Adrenal gland (tissue), 12 donors: Measurements from ENCODE around the gene SLC44A5. TPM values are rescaled to one million over a fixed set of nuclear protein-coding genes. Genes with fewer than 3 reads are reported as not detected.

Experiments used
- DNase-seq, 7 donors: peaks; one replicate each; pipeline ENCODE4 v3.0.0-alpha.2; 2019 to 2020
- H3K27ac ChIP-seq, 5 donors: fragments of 200-600 bp; sonication (generic) in 4 of 5; 1 replicate in 3 of 5; 2 replicates in 2 of 5; pipeline versions ENCODE4 v1.5.1 to v1.8.0; 2016 to 2020; ENCODE audit warnings: mild to moderate bottlenecking in 1 of 5
- H3K27me3 ChIP-seq: fragments of 200-600 bp; 2 replicates; pipeline ENCODE4 v1.8.0; 2021
- H3K36me3 ChIP-seq, 2 donors: fragments of 200-600 bp; replicated peaks in 1 of 2; 1 replicate in 1 of 2; 2 replicates in 1 of 2; pipeline versions ENCODE4 v1.5.1 to v1.8.0; 2018 to 2022
- H3K4me1 ChIP-seq, 2 donors: fragments of 200-600 bp; replicated peaks in 1 of 2; 1 replicate in 1 of 2; 2 replicates in 1 of 2; pipeline versions ENCODE4 v1.5.1 to v1.8.0; 2018 to 2021
- H3K4me3 ChIP-seq, 4 donors: fragments of 200-600 bp; sonication (generic) in 3 of 4; one replicate each; pipeline ENCODE4 v1.5.1; 2016 to 2018
- H3K9me3 ChIP-seq, 3 donors: fragments of 200-600 bp; sonication (generic) in 1 of 3; replicated peaks in 1 of 3; 1 replicate in 2 of 3; 2 replicates in 1 of 3; pipeline versions ENCODE4 v1.5.1 to v1.8.0; 2016 to 2021
- CTCF ChIP-seq, 6 experiments: fragments of 450-650 bp in 4 of 6; fragments of 200-600 bp in 2 of 6; sonication (generic) in 1 of 6; IDR thresholded peaks; 1 replicate in 5 of 6; 2 replicates in 1 of 6; pipeline versions ENCODE4 v1.5.1 to v1.8.0; 2016 to 2021; ENCODE audit warnings: antibody characterized with exemption in 6 of 6, mild to moderate bottlenecking in 2 of 6, moderate library complexity in 1 of 6
- POLR2A ChIP-seq, 2 donors: fragments of 450-650 bp; IDR thresholded peaks; one replicate each; pipeline ENCODE4 v1.6.1; 2017; ENCODE audit warnings: antibody characterized with exemption in 2 of 2, mild to moderate bottlenecking in 2 of 2, moderate library complexity in 1 of 2
- WGBS, 4 donors: extraction: QIAGEN DNeasy Blood & Tissue Kit in 2 of 4; methylation state at CpG; one replicate each; pipeline versions ENCODE4 v1.1.5 to v1.1.7; 2013 to 2017; 5-methylcytosine and 5-hydroxymethylcytosine counted together
- intact Hi-C, 2 donors: fragments of 100-400 bp; cut with DNase I; formaldehyde crosslinking; loops; one replicate each; pipeline versions ENCODE4 v1.14.1 to v1.15.0; 2022 to 2023
- polyA plus RNA-seq, 3 donors: library from polyadenylated mRNA; stranded (reverse); fragments of 200-250 nt in 2 of 3; fragments of 350-450 nt in 1 of 3; fragmentation: Illumina TruSeq in 1 of 3; extraction: RNeasy Lipid Tissue Mini Kit (QIAGEN cat#74804) in 1 of 3; gene quantifications; one replicate each; pipeline ENCODE4 v1.2.3, GENCODE V29; 2013 to 2014
- total RNA-seq, 9 donors: library from RNA; depleted of rRNA in 4 of 9; stranded (reverse); fragments of >200 nt in 4 of 9; fragments of 120-200 nt in 1 of 9; fragmentation: NEBNext Ultra II Directional in 1 of 9; extraction: Animal tissue kit (Norgen Biotek cat#: 25700) in 1 of 9; gene quantifications; one replicate each; pipeline versions ENCODE4 v1.1.0 to v1.2.4, GENCODE V29; 2013 to 2023
- donor health status: healthy with polysubstance abuse.
- donor health status: Bipolar disorder and iron deficiency.
- donor health status: DM: yes; HTN: yes; CAD: no.
- donor health status: DM: no; HTN: no; CAD: no.
- donor health status: DM: no; HTN: no; CAD: no.
- donor health status: DM: yes; HTN: yes; CAD: no.

SLC44A5 gene
- total and polyA plus RNA-seq, 12 donors = 0.17 to 2.2 (median 0.48) TPM

- Histone ChIP-seq H3K4me3 (no peak overlapping the region), H3K9me3 (no peaks in the 10 kb centered on the region), H3K36me3 (no peaks in the 10 kb centered on the region), H3K4me1 (no peaks in the 10 kb centered on the region), H3K27me3 (no peaks in the 10 kb centered on the region), H3K27ac (no peak overlapping the region)
- no peak for TF ChIP-seq CTCF (IDR thresholded peaks at IDR 0.05)
- no peak for DNase-seq
- intact Hi-C loops = no loop called here
- 67 to 78% (median 74%) methylated on average over 5 of the region's 5 CpGs for WGBS, 4 donors
Observed at GRCh38 chr1:75472089-75472970, 138.6 kb downstream of the SLC44A5 start.

GRCh38 chr1:75471252-75471651, 139.7 kb downstream of the SLC44A5 start:
- no peak overlapping the region for H3K27ac ChIP-seq
- H3K4me1 ChIP-seq = no peaks in the 10 kb centered on the region
- no peak overlapping the region for H3K4me3 ChIP-seq
- intact Hi-C loops = no loop called here
- H3K9me3 ChIP-seq = no peaks in the 10 kb centered on the region
- H3K36me3 ChIP-seq = no peaks in the 10 kb centered on the region
- WGBS, 4 donors = 69 to 75% (median 71%) methylated on average over 3 of the region's 3 CpGs
- no peak for TF ChIP-seq CTCF (IDR thresholded peaks at IDR 0.05)
- TF ChIP-seq POLR2A (IDR thresholded peaks at IDR 0.05) = no peak
- no peak for DNase-seq
- H3K27me3 ChIP-seq = no peaks in the 10 kb centered on the region

- Histone ChIP-seq H3K4me1 (no peaks in the 10 kb centered on the region), H3K27me3 (no peaks in the 10 kb centered on the region), H3K9me3 (no peaks in the 10 kb centered on the region), H3K27ac (no peak overlapping the region), H3K36me3 (no peaks in the 10 kb centered on the region), H3K4me3 (no peak overlapping the region)
- DNase-seq = no peak
- intact Hi-C loops = no loop called here
- TF ChIP-seq POLR2A (IDR thresholded peaks at IDR 0.05) (no peak), CTCF (IDR thresholded peaks at IDR 0.05) (no peak)
- WGBS, 4 donors = 63 to 73% (median 70%) methylated on average over 6 of the region's 6 CpGs
Observed at GRCh38 chr1:75470448-75470847, 140.5 kb downstream of the SLC44A5 start.

- Histone ChIP-seq H3K27ac (no peak overlapping the region), H3K4me1 (no peaks in the 10 kb centered on the region), H3K27me3 (no peaks in the 10 kb centered on the region), H3K9me3 (no peaks in the 10 kb centered on the region), H3K4me3 (no peak overlapping the region), H3K36me3 (no peaks in the 10 kb centered on the region)
- TF ChIP-seq POLR2A (IDR thresholded peaks at IDR 0.05) = no peak
- TF ChIP-seq CTCF (IDR thresholded peaks at IDR 0.05) = no peak
- 50 to 63% (median 55%) methylated on average over 7 of the region's 7 CpGs for WGBS, 4 donors
- no peak for DNase-seq
- intact Hi-C loops = no loop called here
Observed at GRCh38 chr1:75469586-75470173, 141.2 kb downstream of the SLC44A5 start.
